PC-3 (cell line): ENCODE measurements around the gene TCEA2. TPM values are rescaled to one million over a fixed set of nuclear protein-coding genes. Genes with fewer than 3 reads are reported as not detected.

Experiments used
- ATAC-seq: fragments of 200-7000 bp; cut with Tn5 transposase; 2 replicates; pipeline ENCODE4 v1.9.1; 2020; ENCODE audit warnings: mild to moderate bottlenecking, moderate library complexity
- BruUV-seq: library from RNA; stranded (reverse); fragments of 400-500 nt; replicated peaks from 2 replicates; lab custom pipeline; 2021; lab: Mats Ljungman, UMichigan
- CTCF ChIA-PET: fragments of 300-600 bp; sonication (Branson Sonifier 250); formaldehyde crosslinking; loops from one replicate; lab custom pipeline; 2022; ENCODE audit warnings: antibody characterized with exemption; lab: Charles Lee
- POLR2A ChIA-PET: fragments of 300-600 bp; sonication (Branson Sonifier 250); formaldehyde crosslinking; loops from one replicate; lab custom pipeline; 2022; ENCODE audit warnings: antibody characterized with exemption; ENCODE audit not compliant: unreplicated experiment; lab: Charles Lee
- DNase-seq: peaks from one replicate; pipeline ENCODE4 v3.0.0-alpha.2; 2015
- H2AFZ ChIP-seq: fragments of 300-600 bp; sonication (generic); 2 replicates; pipeline ENCODE4 v1.6.0; 2016; ENCODE audit warnings: antibody characterized with exemption, low read length
- H3F3A ChIP-seq: fragments of 300-600 bp; sonication (generic); one replicate; pipeline ENCODE4 v1.6.0; 2017; ENCODE audit warnings: antibody characterized with exemption, low read length, control low read depth, mild to moderate bottlenecking; ENCODE audit not compliant: unreplicated experiment
- H3K27ac ChIP-seq: fragments of 300-600 bp; sonication (generic); 2 replicates; pipeline ENCODE4 v1.5.1; 2016; ENCODE audit warnings: mild to moderate bottlenecking, low read length
- H3K27me3 ChIP-seq: fragments of 300-600 bp; sonication (generic); 2 replicates; pipeline ENCODE4 v1.6.1; 2016; ENCODE audit warnings: low read length, mixed read lengths
- H3K36me3 ChIP-seq: fragments of 300-600 bp; sonication (generic); 2 replicates; pipeline ENCODE4 v1.6.1; 2016; ENCODE audit warnings: low read depth, mixed run types, low read length, mixed read lengths
- H3K4me1 ChIP-seq: fragments of 300-600 bp; sonication (generic); 2 replicates; pipeline ENCODE4 v1.5.1; 2016; ENCODE audit warnings: low read length; ENCODE audit not compliant: insufficient read depth
- H3K4me2 ChIP-seq: fragments of 300-600 bp; sonication (generic); 2 replicates; pipeline ENCODE4 v1.6.0; 2016; ENCODE audit warnings: low read length
- H3K4me3 ChIP-seq: fragments of 300-600 bp; sonication (generic); 2 replicates; pipeline ENCODE4 v1.5.1; 2016; ENCODE audit warnings: mild to moderate bottlenecking, low read length, mixed read lengths
- H3K79me2 ChIP-seq: fragments of 300-600 bp; sonication (generic); 2 replicates; pipeline ENCODE4 v1.6.1; 2017; ENCODE audit warnings: low read length, mixed read lengths
- H3K9ac ChIP-seq: fragments of 300-600 bp; sonication (generic); 2 replicates; pipeline ENCODE4 v1.6.0; 2016; ENCODE audit warnings: mild to moderate bottlenecking, low read length
- H3K9me2 ChIP-seq: fragments of 300-600 bp; sonication (generic); replicated peaks from 2 replicates; pipeline ENCODE4 v1.6.1; 2016; ENCODE audit warnings: mixed run types, low read length, mixed read lengths
- H3K9me3 ChIP-seq: fragments of 300-600 bp; sonication (generic); 2 replicates; pipeline ENCODE4 v1.6.1; 2016; ENCODE audit warnings: low read length, mixed read lengths
- H4K20me1 ChIP-seq: fragments of 300-600 bp; sonication (generic); 2 replicates; pipeline ENCODE4 v1.6.1; 2016; ENCODE audit warnings: low read length, mixed read lengths
- CTCF ChIP-seq: fragments of 300-600 bp; sonication (generic); conservative IDR thresholded peaks from 2 replicates; pipeline ENCODE4 v1.5.1; 2017; ENCODE audit warnings: antibody characterized with exemption, low read depth, mild to moderate bottlenecking, low read length
- EZH2 ChIP-seq: fragments of 300-600 bp; sonication (generic); IDR thresholded peaks from one replicate; pipeline ENCODE4 v1.6.1; 2017; ENCODE audit warnings: antibody characterized with exemption, mild to moderate bottlenecking, low read length; ENCODE audit not compliant: unreplicated experiment
- EZH2phosphoT487 ChIP-seq: fragments of 300-600 bp; sonication (generic); IDR thresholded peaks from 2 replicates; pipeline ENCODE4 v1.6.1; 2018; ENCODE audit warnings: mild to moderate bottlenecking, antibody characterized with exemption, low read length, borderline replicate concordance
- intact Hi-C: fragments of 100-400 bp; cut with micrococcal nuclease; formaldehyde crosslinking; loops from 2 replicates; pipeline ENCODE4 v1.9.0; 2023
- microRNA-seq: library from miRNA; unstranded; fragments of <30 nt; microRNA quantifications from one replicate; pipeline ENCODE4 v1.1.0, GENCODE V29; 2020; ENCODE audit not compliant: unreplicated experiment
- total RNA-seq: library from RNA; depleted of rRNA; stranded (reverse); fragments of >200 nt; gene quantifications from 2 replicates; pipeline ENCODE4 v1.2.3, GENCODE V29; 2014; rRNA removed

Gene TCEA2
- total RNA-seq, 1 experiment from 2014 or later: 19.1 TPM

- no peak overlapping the region for H2AFZ ChIP-seq
- no TSS peak for BruUV-seq
- DNase-seq (no peak), ATAC-seq (no peak)
- H3K27ac ChIP-seq: no peak overlapping the region
- no peak overlapping the region for H3K4me2 ChIP-seq
- intact Hi-C loops: no loop called here
- H3K79me2 ChIP-seq: no peaks in the 10 kb centered on the region
- no peak overlapping the region for H3K9ac ChIP-seq
- H3F3A ChIP-seq: no peaks in the 10 kb centered on the region
- H3K9me2 ChIP-seq: no peaks in the 10 kb centered on the region
- ChIA-PET CTCF (interaction anchor here (2.6 kb wide), 1 partner anchor 36 kb away, joined by 15 read pairs; the partner anchor contains the start of gene LKAAEAR1), POLR2A (no interaction called here)
- TF ChIP-seq EZH2: no peak
- no peak for TF ChIP-seq EZH2phosphoT487
- no peak for TF ChIP-seq CTCF
- H3K27me3 ChIP-seq: peaks cover 16% of the 10 kb centered on the region
- no peaks in the 10 kb centered on the region for H4K20me1 ChIP-seq
- H3K9me3 ChIP-seq: no peaks in the 10 kb centered on the region
- H3K4me1 ChIP-seq: no peaks in the 10 kb centered on the region; the same call in 1 of the 2 replicates
- H3K4me3 ChIP-seq: no peak overlapping the region
- no peaks in the 10 kb centered on the region for H3K36me3 ChIP-seq
Observed at GRCh38 chr20:64119301-64119680, 56.3 kb downstream of the TCEA2 start.

GRCh38 chr20:64119681-64120341, 56.8 kb downstream of the TCEA2 start:
- Histone ChIP-seq H3F3A (no peaks in the 10 kb centered on the region), H3K9ac (peak overlapping the region; percentile 38; the same call in 1 of the 2 replicates), H3K4me1 (no peaks in the 10 kb centered on the region; the same call in 1 of the 2 replicates), H3K79me2 (no peaks in the 10 kb centered on the region), H3K4me2 (peak overlapping the region; percentile 82), H3K9me3 (no peaks in the 10 kb centered on the region), H3K36me3 (no peaks in the 10 kb centered on the region), H2AFZ (peak overlapping the region; percentile 88), H3K27me3 (peaks cover 19% of the 10 kb centered on the region), H3K27ac (no peak overlapping the region), H4K20me1 (no peaks in the 10 kb centered on the region), H3K4me3 (peak overlapping the region; percentile 58), H3K9me2 (no peaks in the 10 kb centered on the region)
- no peak for DNase-seq
- no TSS peak for BruUV-seq
- peak; percentile 37 for ATAC-seq
- POLR2A ChIA-PET: no interaction called here
- TF ChIP-seq EZH2: no peak
- CTCF ChIA-PET: interaction anchor here (0.8 to 2.6 kb wide), 2 partner anchors 17 to 36 kb away, joined by 15 read pairs; partner anchors contain the start of gene LKAAEAR1
- intact Hi-C loops: loop anchor here (1.0 kb wide), 3 partner anchors 18 to 81 kb away; no protein-coding TSS in a partner anchor

- no peaks in the 10 kb centered on the region for H3K79me2 ChIP-seq
- BruUV-seq: no TSS peak
- intact Hi-C loops: no loop called here
- H3K9ac ChIP-seq: no peak overlapping the region
- H3K4me1 ChIP-seq: no peaks in the 10 kb centered on the region; the same call in 1 of the 2 replicates
- no peaks in the 10 kb centered on the region for H3K9me2 ChIP-seq
- H3F3A ChIP-seq: no peaks in the 10 kb centered on the region
- DNase-seq: no peak
- no peak overlapping the region for H3K27ac ChIP-seq
- no peak overlapping the region for H3K4me3 ChIP-seq
- TF ChIP-seq EZH2 (no peak), CTCF (no peak), EZH2phosphoT487 (no peak)
- H3K4me2 ChIP-seq: no peak overlapping the region
- POLR2A ChIA-PET: no interaction called here
- H3K27me3 ChIP-seq: peaks cover 19% of the 10 kb centered on the region
- no peak overlapping the region for H2AFZ ChIP-seq
- H3K9me3 ChIP-seq: no peaks in the 10 kb centered on the region
- no peaks in the 10 kb centered on the region for H4K20me1 ChIP-seq
- H3K36me3 ChIP-seq: no peaks in the 10 kb centered on the region
- ATAC-seq: no peak
- CTCF ChIA-PET: interaction anchor here (2.6 kb wide), 1 partner anchor 38 kb away, joined by 15 read pairs; the partner anchor contains the start of gene LKAAEAR1
Observed at GRCh38 chr20:64121586-64121985, 58.6 kb downstream of the TCEA2 start.

Small RNA genes within 50 kb of the gene (microRNA-seq; reads per million reads assigned to microRNA genes)
- 1.8 reads per million for gene MIR6813

Other genes starting within 250 kb of the TCEA2 start
- 2.8 and 7.3 TPM in 2 replicates for gene ZBTB46, start 231.9 kb upstream of the TCEA2 start, total RNA-seq
- gene ABHD16B, start 201.7 kb upstream of the TCEA2 start, total RNA-seq: not detected in 2 replicates
- gene TPD52L2, start 197.9 kb upstream of the TCEA2 start, total RNA-seq: 147 and 167 TPM in 2 replicates
- gene DNAJC5, start 168.1 kb upstream of the TCEA2 start, total RNA-seq: 73.7 and 80.1 TPM in 2 replicates
- gene UCKL1, start 106.8 kb upstream of the TCEA2 start, total RNA-seq: 37.2 and 47.4 TPM in 2 replicates
- gene ZNF512B, start 93.3 kb upstream of the TCEA2 start, total RNA-seq: 18.0 and 24.1 TPM in 2 replicates
- gene SAMD10, start 83.6 kb upstream of the TCEA2 start, total RNA-seq: 7.4 and 13.4 TPM in 2 replicates
- gene PRPF6, start 82.1 kb upstream of the TCEA2 start, total RNA-seq: 67.1 and 87.2 TPM in 2 replicates
- 2.1 and 3.4 TPM in 2 replicates for gene C20orf204, start 27.0 kb upstream of the TCEA2 start, total RNA-seq
- 1.1 and 1.5 TPM in 2 replicates for gene SOX18, start 13.6 kb upstream of the TCEA2 start, total RNA-seq
- 43.2 and 54.3 TPM in 2 replicates for gene RGS19, start 16.3 kb downstream of the TCEA2 start, total RNA-seq
- gene OPRL1, start 16.9 kb downstream of the TCEA2 start, total RNA-seq: 5.6 and 7.4 TPM in 2 replicates
- 0.98 and 1.1 TPM in 2 replicates for gene LKAAEAR1, start 21.2 kb downstream of the TCEA2 start, total RNA-seq
- not detected in 2 replicates for gene NPBWR2, start 44.4 kb downstream of the TCEA2 start, total RNA-seq
- 0.22 and 0.29 TPM in 2 replicates for gene MYT1, start 101.3 kb downstream of the TCEA2 start, total RNA-seq
- gene PCMTD2, start 192.6 kb downstream of the TCEA2 start, total RNA-seq: 45.7 and 57.8 TPM in 2 replicates